ENCODE data around the gene FAM81B. TPM values are rescaled to one million over a fixed set of nuclear protein-coding genes. Genes with fewer than 3 reads are reported as not detected.

Gene FAM81B
- total RNA-seq, 2 donors from 2014 or later, result not detected

GRCh38 chr5:95392593-95393182, 1.5 kb downstream of the FAM81B start:
- intact Hi-C loops (cut with DNase I, micrococcal nuclease), result no loop called here
- ATAC-seq (no peak), DNase-seq (no peak)

- DNase-seq (no peak), ATAC-seq (no peak)
- intact Hi-C loops (cut with DNase I, micrococcal nuclease), result no loop called here
Observed at GRCh38 chr5:95393279-95393678, 2.1 kb downstream of the FAM81B start.

GRCh38 chr5:95398989-95399388, 7.8 kb downstream of the FAM81B start:
- no peak for ATAC-seq
- intact Hi-C loops (cut with DNase I, micrococcal nuclease), result no loop called here

GRCh38 chr5:95401626-95402025, 10.5 kb downstream of the FAM81B start:
- no peak for ATAC-seq
- no peak for DNase-seq
- intact Hi-C loops (cut with DNase I, micrococcal nuclease), result no loop called here

More at GRCh38 chr5:95398989-95399388, 7.8 kb downstream of the FAM81B start:
- DNase-seq, result no peak

- ATAC-seq (no peak), DNase-seq (no peak)
- intact Hi-C loops (cut with DNase I, micrococcal nuclease), result no loop called here
Observed at GRCh38 chr5:95403996-95404395, 12.8 kb downstream of the FAM81B start.

GRCh38 chr5:95406426-95407090, 15.4 kb downstream of the FAM81B start:
- DNase-seq (no peak), ATAC-seq (no peak)
- intact Hi-C loops (cut with DNase I, micrococcal nuclease), result no loop called here

DNA sequence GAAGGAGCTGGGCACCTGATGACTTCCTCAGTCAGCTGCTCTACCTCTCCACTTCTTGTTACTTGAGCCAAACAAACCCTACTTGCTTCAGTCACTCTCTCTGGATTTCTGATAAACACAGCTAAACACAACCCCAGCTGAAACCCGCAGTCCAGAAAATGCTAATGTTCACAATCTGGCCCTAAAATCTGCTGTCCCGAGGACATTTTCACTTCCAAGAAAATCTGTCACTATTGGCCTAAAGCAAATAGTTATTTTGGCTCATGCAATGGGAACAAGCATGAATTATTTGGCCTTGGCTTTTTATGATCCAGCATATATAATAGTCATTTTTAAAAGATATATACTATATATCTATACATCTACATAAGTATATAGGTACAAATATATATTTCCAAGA, 19.1 kb downstream of the FAM81B start:
- intact Hi-C loops (cut with DNase I, micrococcal nuclease), result no loop called here
- ATAC-seq, result no peak
- DNase-seq, result no peak

DNA sequence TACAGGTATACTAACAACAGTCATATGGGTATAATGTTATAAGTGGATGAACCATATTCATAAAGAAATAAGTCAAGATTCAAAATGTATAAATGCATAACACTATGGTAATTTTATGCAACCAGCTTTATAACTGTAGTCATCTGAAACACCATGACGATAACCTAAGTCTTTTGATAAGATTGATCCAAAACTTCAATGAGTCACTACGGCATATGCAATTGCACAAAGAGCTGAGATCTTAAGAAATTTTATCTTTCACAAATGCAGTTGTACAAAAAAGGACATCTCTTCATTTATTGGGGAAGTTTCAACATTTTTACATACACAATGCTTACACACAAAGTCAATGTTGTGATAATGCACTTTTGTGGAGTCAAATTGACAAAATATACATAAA, 20.3 kb downstream of the FAM81B start:
- intact Hi-C loops (cut with DNase I, micrococcal nuclease), result no loop called here
- ATAC-seq (no peak), DNase-seq (no peak)

- intact Hi-C loops (cut with DNase I, micrococcal nuclease), result no loop called here
- no peak for ATAC-seq
- no peak for DNase-seq
Observed at GRCh38 chr5:95414451-95414850, 23.3 kb downstream of the FAM81B start.

- DNase-seq, result no peak
- no peak for ATAC-seq
- intact Hi-C loops (cut with DNase I, micrococcal nuclease), result no loop called here
Observed at GRCh38 chr5:95417971-95418370, 26.8 kb downstream of the FAM81B start.

- no peak for ATAC-seq
- DNase-seq, result no peak
- intact Hi-C loops (cut with DNase I, micrococcal nuclease), result no loop called here
Observed at GRCh38 chr5:95422838-95423237, 31.7 kb downstream of the FAM81B start.

GRCh38 chr5:95424016-95424415, 32.9 kb downstream of the FAM81B start:
- ATAC-seq, result no peak
- intact Hi-C loops (cut with DNase I, micrococcal nuclease), result no loop called here
- DNase-seq, result no peak

DNA sequence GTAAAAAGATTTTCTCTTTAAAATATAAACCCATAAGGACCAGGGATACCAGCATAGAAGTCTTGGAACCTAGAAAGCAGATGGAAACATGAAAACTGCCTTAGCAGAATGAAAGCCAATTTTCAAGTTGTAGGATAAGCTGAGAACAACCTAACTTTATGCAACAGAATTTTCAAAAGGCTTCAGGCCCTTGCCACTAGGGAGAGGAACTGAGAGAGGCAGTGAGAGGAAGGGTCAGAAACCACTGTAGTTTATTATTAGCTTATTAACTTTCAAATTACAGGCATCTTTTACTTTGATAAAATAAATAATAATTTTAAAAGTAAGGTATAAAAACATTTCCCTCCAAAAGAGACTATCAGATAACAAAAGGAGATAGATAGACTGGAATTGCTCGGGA, 33.4 kb downstream of the FAM81B start:
- ATAC-seq, result no peak
- intact Hi-C loops (cut with DNase I, micrococcal nuclease), result no loop called here

GRCh38 chr5:95426227-95426626, 35.1 kb downstream of the FAM81B start:
- DNase-seq, result no peak
- intact Hi-C loops (cut with DNase I, micrococcal nuclease), result no loop called here
- ATAC-seq, result no peak

More for the DNA sequence above, 33.4 kb downstream of the FAM81B start:
- DNase-seq, result no peak

GRCh38 chr5:95432779-95433178, 41.6 kb downstream of the FAM81B start:
- ATAC-seq, result no peak
- DNase-seq, result no peak
- intact Hi-C loops (cut with DNase I, micrococcal nuclease), result no loop called here

DNA sequence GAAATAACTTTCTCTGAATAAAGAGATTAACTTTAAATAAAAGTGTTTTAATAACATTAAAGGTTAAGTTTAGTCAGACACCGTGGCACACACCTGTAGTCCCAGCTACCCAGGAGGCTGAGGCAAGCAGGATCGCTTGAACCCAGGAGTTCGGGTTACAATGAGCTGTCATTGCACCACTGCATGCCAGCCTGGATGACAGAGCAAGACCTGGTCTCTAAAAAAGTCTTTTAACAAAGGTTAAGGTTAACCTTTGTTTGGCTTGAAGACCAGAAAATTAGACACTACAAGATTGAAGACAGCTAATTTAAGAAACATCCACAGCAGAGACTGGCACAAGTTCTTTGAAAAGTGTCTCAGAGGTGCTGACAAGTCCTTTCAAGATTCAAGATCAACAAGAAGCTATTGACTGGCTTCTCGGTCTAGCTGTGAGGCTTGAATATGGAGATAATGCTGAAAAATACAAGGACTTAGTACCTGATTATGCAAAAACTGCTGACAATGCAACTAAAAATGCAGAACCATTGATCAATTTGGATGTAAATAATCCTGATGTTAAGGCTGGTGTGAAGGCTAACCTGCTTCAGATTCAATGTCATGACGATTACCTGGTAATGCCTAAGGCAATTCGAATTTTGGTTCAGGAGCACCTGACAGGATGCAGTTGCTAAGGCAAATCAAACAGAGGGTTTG, 48.8 kb downstream of the FAM81B start:
- no peak for ATAC-seq

DNA sequence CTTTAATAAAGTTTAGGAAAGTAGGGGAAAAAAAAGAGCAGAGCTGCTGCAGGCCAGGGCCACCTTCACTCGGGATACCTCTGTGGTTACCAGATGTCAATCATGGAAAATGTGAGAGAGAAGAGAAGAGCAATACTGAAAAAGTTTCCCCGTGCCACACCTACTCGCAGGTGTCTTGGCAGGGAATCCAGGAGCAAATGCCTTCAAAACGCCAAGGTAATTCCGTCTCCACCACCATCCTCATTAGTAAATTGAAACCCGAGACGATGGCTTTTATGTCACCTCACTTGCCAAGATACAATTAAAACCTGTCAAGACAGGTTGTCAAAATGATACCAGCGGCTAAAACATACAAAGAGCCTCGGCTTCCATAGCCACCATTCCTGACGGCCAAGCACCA, 49.7 kb downstream of the FAM81B start:
- intact Hi-C loops (cut with DNase I, micrococcal nuclease), result no loop called here
- no peak for DNase-seq
- ATAC-seq, result no peak

More for the DNA sequence above, 48.8 kb downstream of the FAM81B start:
- no peak for DNase-seq
- intact Hi-C loops (cut with DNase I, micrococcal nuclease), result no loop called here

DNA sequence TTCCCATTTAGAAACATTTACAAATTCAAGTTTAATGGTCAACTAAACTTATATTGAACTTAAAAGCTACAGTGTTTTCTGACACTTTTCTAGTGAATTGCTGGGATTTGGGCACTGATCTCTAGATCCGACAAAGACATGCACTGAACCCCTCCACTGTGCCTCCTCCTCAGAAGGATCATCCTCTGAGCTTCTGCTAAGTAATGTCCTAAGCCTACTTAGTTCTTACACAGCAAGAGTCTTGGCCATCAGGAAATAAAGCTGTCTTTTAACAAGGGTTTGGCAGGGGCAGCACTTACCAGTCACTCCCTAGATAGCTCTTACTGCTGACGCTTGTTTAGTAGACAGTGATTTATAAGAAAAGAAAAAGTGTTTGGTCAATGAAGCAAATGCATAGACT, 50.5 kb downstream of the FAM81B start:
- no peak for DNase-seq
- intact Hi-C loops (cut with DNase I, micrococcal nuclease), result no loop called here

DNA sequence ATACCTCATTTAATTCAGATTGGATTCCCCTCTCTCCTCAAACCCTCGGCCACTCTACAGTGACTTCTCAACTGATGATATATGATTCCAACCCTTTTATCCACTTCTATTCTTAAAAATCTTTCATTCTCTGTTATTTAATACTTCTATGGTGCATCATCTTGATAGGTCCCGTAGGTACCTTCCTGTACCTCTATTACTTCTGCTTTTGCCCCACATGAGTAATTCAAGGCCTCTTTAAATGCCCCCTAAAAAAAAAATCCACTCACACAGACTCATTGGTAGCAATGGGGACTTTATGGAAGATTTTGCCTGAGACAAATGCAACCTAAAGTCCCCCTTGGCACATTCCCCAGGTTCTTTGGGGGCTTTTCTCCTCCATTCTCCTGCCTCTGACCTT, 54.3 kb downstream of the FAM81B start:
- DNase-seq (no peak), ATAC-seq (no peak)
- intact Hi-C loops (cut with DNase I, micrococcal nuclease), result no loop called here

More for the DNA sequence above, 50.5 kb downstream of the FAM81B start:
- ATAC-seq, result no peak

DNA sequence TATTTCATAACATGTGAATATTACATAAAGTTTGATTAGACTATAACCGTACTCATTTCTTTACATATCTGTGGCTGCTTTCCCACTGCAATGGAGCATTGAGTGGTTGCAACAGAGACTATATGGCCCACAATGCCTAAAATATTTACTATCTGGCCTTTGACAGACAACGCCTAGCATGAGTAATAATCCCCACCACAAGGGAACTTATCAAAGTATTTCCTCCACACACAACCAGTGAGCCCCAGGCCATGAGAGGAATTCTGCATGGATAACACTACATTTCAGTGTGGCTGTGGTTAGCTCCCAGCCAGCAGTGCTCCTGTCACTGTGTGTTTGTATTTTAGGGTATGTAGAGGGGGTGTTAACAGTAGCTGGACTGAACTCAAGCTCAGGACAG, 54.8 kb downstream of the FAM81B start:
- ATAC-seq (no peak), DNase-seq (no peak)
- intact Hi-C loops (cut with DNase I, micrococcal nuclease), result no loop called here
